GM19328 (cell line): ENCODE data around the gene PLEKHN1.

Experiments used
- ATAC-seq: cut with Tn5 transposase; IDR thresholded peaks from one replicate; pipeline ENCODE4 v1.9.1; 2021; ENCODE audit warnings: mild to moderate bottlenecking, moderate library complexity; ENCODE audit not compliant: unreplicated experiment

PLEKHN1 gene, protein sequence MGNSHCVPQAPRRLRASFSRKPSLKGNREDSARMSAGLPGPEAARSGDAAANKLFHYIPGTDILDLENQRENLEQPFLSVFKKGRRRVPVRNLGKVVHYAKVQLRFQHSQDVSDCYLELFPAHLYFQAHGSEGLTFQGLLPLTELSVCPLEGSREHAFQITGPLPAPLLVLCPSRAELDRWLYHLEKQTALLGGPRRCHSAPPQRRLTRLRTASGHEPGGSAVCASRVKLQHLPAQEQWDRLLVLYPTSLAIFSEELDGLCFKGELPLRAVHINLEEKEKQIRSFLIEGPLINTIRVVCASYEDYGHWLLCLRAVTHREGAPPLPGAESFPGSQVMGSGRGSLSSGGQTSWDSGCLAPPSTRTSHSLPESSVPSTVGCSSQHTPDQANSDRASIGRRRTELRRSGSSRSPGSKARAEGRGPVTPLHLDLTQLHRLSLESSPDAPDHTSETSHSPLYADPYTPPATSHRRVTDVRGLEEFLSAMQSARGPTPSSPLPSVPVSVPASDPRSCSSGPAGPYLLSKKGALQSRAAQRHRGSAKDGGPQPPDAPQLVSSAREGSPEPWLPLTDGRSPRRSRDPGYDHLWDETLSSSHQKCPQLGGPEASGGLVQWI

DNA sequence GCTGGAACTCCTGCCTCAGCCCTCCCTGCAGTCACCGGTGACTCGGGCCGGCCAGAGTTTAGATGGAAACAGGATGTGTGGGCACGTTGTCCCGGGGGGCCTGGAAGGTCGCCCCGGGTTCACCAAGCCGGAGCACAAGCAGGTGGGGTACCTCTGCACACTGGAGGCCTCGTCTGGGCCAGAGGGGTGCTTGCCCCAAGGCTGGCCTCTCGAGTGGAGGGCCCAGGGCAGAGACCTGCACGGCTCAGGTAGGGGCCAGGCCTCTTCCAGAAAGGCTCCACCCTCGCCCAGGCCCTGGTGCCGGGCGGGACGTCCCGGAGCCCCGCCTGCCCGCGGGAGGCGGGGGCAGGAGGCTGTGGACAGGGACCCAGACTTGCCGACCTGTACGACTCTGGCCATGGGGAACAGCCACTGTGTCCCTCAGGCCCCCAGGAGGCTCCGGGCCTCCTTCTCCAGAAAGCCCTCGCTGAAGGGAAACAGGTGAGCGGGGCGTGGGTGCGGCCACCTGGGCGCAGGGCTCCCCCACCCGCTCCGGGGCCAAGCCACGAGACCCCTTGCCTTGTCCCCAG lies at the start of gene PLEKHN1:
PLEKHN1 (plus strand) TSS at position 348 of the 569 bp plus-strand sequence; CDS start at position 398, 50 bp downstream.
- ATAC-seq, result no peak

DNA sequence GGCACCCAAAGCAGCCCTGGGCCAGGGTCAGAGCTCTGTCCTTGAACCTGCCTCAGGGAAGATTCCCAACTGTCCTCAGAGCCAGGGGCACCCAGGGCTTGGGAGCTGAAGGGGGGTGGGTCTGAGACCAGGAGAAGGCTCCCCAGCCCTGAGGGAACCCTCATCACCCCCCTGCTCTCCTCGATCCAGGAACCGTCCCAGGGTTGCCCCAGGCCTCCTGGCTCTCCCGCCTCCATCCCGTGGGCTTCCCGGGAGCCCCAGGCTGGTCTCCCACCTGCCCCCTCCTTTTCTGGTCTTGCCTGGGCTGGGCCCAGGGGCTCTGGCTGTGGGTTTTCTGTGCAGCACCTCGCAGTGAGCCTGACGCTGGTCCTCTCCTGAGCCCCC lies 49.2 kb upstream of the PLEKHN1 start:
- ATAC-seq, result no peak

DNA sequence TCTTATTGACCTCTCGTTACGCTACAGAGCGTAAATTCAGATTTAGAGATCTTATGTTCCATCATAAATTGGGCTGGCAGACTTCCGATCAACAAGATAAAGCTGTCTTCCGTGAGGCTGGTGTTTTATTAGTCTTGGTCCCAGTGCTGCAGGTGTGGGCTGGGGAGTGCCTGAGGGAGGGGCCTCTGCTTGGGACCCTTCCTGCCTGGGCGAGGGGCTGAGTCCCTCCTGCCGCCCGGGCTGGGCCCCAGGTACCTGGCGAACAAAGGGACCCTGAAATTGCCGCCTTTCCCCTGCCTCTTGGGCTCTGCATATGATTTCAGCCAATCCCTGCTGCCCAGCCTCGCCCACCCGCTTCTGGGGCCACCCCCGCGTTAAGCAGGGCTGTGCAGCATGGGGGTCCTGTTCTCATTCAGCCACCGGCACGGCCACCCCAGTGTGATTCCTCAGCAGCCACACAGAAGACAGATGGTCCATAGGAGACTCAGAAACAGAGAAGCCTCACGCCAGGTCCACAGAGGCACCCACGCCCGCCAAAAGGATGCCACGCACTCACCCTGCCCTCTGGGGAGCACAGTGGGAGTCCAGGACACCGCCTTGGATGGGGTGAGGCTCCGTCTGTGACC lies 48.7 kb upstream of the PLEKHN1 start:
- ATAC-seq, result no peak

DNA sequence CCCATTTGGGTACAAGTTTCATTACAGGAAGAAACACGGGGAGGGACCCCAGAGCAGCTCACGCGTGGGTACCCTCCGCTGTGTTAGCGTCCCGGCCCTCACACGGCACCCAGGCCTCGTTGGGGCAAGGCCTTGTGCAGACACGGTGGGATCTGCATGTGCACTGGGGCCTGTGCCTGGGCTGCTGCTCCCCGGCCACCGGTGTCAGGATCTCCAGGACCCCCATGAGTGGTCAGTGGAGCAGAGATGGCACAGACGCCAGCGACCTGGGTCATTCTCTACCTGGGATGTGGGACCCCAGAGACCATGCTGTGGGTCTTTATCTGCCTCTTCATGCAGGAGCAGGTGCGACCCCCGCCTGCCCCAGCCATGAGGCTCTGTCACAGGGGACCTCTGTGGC lies 47.9 kb upstream of the PLEKHN1 start:
- ATAC-seq, result no peak

DNA sequence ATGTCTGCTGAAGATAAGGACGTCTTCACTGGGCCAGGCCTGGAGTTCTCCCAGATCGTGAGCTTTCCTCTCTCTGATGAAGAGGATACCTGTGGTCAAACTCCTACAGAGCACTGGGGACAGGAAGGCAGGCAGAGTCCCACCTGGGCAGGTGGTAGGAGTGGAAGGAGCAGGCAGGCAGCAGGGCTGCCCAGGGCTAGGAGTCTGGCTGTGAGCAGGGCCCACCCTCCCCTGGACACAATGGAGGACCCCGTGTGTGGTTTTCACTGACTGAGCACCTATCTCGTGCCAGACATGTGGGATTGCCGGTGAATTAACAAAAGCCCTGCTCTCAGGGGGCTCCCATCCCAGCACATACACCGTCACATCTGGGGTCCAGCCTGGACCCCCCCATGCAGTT lies 47.4 kb upstream of the PLEKHN1 start:
- ATAC-seq, result no peak

DNA sequence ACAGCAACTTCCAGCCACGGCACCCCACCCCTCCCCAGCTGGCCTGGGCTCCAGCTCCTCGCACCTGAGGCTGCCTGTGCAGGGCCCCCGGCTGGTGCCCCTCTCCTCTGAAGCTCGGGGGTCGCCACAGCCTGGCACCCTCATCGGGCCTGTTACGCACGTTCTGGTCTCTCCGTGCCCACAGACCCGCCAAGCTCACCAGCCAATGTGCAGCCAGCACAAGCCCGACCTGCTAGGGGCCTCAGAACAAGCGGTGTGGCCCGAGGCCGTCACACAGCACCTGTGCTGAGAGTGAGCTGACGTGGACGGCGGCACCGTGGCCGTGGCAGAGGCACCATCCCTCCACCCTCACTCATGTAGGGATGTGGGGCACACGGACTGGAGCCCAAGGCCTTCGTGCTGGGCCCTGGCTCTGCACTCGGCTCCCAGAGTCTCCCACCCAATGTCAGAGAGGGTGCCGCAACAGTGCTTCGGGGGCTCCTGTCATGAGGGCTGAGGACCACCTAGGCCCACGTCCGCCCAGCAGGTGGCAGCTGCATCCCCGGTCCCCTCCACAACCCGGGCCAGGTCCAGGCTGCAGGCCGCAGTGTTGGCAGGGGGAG lies 46.9 kb upstream of the PLEKHN1 start:
- no peak for ATAC-seq

DNA sequence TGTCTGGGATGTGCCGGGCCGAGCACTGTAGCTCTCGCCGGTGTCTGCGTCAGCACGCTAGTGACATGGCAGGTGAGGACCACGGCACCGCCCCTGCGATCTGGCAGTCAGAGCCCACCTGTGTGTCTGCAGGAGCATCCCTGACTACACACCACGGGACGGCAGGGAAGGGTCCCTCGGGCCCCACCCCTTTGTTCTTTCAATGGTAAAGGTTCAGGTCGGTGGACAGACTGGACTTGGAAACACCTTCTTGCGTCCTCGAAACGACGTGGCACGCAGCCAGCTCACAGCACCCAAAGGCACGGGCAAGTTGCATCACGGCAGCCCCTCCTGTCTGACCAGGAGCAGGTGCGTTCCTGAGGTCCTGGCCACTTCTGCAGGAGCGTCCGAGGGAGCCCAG lies 46.3 kb upstream of the PLEKHN1 start:
- no peak for ATAC-seq

DNA sequence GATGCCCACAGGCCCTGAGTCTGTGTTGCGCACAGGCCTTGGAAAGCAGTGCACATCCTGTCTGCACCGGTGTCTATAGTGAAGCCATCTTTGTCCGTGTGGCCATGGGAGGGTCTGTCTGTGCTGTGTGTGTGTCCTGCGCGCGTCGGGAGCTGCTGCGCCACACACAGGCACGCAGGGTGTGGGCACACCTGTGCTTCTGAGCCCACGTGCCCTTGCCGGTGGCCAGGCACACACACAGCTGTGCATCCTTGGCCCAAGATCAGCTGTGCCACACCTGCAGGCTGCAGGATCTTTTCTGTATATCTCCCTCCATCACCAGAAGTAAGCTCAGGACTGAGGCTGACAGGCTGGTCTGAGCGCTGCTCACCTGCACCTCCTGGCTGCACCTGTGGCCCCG lies 45.8 kb upstream of the PLEKHN1 start:
- ATAC-seq, result no peak

DNA sequence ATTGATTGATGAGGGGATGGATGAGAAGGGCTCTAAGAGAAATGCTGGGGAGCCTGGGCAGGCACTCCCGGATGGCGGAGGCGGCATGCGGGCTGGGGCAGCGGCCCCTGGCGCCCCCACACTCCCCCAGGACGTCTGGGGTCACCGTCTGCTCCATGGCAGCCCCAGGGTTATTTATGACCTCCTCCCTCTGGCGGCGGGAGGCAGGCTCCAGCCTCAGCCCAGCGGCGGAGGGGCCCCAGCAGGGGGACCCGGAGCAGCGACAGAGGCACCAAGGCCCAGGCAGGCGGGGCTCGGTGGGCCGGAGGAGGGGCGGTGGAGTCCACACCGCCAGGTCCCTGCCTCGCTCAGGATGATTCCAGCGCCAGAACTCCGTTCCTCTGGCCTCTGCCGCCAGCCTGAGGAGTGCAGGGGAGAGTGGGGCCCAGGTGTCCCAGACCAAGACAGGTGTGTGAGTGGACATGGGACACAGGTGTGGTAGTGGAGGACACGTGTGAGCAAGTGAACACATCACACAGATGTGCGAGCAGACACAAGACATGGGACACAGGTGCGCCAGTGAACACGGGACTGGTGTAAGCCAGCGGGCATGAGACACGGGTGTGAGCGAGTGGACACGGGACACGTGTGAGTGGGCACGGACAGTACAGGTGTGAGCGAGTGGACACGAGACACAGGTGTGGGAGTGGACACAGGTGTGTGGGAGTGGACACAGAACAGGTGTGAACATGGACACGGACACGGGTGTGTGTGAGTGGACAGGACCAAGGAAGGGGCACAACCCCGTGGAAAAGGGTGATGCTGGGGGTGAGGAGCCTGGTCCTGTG lies 45.1 kb upstream of the PLEKHN1 start:
- ATAC-seq, result no peak

DNA sequence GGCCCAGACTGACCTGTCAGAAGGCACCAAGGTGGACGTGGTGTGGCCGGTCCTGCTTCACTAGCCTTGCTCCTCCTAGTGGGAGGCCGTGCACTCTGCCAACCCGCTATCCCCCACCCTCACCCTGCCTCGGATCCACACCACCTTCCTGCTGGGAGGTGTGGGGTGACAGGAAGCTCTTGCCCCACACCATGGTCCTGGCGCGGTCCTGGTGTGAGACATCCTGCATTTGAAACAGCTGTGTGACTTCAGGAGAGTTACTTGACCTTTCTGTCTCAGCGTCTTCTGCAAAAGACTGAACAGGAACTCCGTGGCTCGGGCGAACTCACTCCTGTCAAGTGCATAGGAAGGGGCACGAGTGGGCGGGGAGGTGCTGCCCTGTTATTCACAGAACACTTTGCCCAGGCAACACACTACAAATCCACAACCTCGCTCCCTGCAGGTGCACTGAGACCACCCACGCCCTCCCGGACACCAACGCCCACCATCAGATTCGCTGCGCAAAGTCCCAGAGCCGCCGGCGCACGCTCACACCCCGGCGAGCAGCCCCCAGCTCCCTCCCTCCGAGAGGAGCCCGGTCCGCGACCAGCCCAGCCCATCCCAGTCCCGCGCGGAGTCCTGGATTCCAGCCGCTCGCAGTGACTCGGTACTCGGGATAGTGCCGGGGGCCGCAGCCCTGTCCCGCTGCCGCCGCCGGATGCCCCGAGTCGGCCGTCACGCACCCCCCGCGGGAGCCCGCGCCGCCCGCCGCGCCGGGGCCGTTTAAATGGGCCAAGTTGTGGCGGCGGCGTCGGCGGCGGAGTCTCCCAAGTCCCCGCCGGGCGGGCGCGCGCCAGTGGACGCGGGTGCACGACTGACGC lies 42.9 kb upstream of the PLEKHN1 start, which contains the start of gene SAMD11:
SAMD11 (plus strand) TSS at position 793 of the 860 bp plus-strand sequence. CDS start 509 bp downstream, outside the sequence.
- no peak for ATAC-seq

DNA sequence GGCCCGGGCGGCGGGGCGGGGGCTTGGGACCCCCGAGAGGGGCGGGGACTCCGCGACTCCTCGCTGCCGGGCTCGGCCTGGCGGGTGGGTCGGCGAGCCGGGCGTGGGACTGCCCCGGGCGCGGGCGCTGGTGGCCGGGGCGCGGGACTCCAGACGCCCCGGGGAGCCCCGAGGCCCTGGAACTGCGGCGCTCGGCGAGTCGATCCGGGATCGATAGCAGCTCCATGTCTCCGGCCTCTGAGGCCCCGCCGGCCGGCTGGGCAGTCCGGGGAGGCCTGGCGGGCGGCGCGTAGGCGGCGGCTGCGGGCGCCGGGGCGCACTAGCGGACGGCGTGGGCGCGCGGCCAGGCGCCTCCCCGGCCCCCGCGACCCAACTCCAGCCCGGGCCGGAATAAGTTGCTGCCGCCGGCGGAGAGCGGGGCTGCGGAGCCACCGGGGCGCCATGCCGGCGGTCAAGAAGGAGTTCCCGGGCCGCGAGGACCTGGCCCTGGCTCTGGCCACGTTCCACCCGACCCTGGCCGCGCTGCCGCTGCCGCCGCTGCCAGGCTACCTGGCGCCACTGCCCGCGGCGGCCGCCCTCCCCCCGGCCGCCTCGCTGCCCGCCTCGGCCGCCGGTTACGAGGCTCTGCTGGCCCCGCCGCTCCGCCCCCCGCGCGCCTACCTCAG lies 42.2 kb upstream of the PLEKHN1 start:
- ATAC-seq, result no peak

DNA sequence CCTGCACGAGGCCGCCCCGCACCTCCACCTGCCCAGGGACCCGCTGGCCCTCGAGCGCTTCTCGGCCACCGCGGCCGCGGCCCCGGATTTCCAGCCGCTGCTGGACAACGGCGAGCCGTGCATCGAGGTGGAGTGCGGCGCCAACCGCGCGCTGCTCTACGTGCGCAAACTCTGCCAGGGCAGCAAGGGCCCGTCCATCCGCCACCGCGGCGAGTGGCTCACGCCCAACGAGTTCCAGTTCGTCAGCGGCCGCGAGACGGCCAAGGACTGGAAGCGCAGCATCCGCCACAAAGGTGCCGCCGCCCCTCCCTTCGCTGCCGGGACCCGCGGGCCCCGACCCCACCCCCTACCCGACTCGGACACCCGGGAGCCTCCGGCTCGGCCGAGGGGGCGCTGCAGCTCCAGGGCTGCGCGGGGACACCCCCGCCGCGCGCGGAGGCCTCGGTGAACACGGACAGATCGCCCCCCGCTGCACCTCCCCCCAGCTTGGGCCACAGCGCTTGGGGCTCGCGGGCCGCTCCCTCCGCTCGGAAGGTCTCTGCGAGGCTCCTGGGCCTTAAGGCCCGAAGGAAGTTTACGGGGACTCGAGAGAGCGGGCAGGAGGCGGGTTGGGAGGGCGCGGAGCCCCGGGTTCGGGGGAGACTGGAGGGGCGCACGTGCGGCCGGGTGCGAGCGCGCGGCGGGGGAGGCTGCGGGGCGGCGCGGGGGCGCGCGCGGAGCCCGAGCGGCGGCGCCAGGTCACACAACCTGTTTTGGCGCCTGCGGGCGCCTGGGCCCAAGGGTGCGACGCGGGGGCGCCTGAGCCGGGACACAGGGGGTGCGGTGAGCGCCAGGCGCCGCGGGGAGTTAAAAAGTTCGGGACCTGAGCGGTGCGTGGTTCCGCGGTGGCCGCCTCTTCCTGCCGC lies 41.4 kb upstream of the PLEKHN1 start:
- ATAC-seq, result no peak

DNA sequence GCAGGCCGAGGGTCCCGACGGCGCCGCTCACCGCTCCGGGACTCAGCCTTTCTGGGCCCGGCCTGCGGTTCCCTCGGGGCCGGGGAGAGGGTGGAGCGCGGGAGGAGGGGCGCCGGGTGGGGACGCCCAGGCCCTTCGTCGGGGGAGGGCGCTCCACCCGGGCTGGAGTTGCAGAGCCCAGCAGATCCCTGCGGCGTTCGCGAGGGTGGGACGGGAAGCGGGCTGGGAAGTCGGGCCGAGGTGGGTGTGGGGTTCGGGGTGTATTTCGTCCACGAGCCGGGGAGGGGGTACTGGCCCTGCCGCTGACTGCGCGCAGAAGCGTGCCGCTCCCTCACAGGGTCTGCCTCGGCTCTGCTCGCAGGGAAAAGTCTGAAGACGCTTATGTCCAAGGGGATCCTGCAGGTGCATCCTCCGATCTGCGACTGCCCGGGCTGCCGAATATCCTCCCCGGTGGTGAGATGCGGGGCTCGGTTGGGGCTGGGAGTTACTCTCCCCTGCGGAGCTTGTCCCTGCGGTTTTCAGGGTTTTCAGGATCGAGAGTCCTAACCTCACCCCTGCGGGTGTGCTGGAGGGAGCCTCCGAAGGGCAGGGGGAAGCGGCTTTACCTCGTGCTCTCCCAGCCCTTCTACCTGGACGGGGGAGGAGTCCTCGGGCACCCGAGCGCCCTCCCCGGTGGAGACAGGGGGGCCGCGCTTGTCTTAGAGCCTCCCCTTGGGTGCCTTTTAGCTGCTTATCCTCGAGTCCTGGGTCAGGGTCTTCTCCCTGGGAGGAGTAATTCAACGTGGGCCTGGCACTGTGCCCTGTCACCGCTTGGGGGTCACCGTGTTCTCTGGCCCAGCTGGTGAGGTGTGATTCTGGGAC lies 40.5 kb upstream of the PLEKHN1 start:
- ATAC-seq, result no peak

DNA sequence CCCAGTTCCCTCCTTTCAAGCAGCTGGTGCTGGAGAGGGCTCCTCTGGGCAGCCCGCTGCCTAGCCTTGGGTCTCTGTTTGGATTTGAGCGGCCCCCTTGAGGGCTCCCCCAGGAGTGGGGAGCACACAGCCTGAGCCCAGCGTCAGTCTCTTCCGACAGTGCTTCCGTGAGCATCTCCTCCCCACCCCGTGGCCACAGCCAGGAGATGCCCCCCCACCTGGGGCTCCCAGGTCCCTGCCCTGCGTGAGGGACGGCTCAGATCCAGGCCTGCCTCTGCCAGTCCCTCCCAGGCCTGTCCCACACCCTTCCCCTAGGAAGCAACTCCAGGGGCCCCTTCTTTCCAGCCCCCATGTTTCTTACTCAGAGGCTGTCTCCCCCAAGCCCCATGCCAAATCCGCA lies 39.0 kb upstream of the PLEKHN1 start:
- no peak for ATAC-seq

DNA sequence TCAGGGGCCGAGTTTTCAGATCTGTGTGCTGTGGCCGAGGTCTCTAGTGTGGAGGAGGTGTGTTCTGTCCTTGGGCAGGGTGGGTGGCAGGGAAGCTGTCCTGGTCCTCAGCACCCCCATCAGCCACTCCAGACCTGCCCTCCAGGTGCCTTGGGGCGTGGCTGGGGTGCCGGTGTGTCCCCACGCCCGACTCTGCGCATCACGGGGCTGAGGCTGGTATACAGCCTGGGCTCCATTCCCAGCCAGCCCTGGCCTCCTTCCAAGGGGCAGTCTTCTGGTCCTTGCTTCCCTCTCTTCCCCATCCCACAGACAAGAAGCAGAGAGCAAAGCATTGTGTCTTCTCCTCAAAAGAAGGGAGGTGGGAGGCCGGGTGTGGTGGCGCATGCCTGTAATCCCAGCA lies 38.5 kb upstream of the PLEKHN1 start:
- ATAC-seq, result no peak

DNA sequence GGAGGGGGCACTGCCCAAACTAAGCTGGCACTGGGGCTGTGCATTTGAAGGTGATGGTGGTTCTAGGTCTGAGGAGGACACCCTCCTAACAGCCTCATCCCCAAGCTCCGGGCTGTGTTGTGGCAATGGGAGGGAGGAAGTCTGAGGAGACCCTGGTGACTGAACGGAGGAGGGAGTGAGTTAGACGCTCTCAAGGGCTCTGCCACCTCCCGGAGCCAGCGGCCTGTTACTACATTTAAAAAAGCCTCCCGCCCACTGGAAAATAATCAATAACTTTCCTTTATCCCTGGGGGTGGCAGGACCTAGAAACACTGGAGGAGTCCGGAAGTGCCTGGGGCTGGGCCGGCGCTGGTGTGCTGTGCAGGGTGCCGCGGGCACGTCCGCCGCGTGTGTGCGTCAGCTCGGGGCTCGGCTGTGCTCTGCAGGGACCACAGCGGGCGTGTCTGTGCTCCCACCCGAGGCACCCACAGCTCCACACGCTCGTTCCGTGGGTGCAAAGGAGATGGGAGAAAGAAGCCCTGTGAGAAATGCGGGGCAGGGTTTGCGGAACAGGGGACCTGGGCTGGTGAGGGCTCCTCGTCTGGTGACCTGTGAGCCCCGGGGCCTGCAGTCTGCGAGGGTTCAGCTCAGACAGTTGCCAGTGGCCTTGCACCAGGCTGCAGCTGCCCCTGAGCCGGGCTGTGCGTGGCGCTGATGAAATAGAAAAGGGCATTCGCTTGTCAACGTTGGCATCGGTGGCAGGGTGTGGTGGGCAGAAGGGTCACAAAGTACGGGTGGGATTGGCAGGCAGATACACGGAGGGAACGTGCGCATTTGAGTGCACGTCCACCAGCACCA lies 37.2 kb upstream of the PLEKHN1 start:
- ATAC-seq, result no peak
